A549 (cell line): ENCODE measurements around the gene SYCE3.

Source experiments
- CBX2 ChIP-seq: fragments of 200-600 bp; sonication (generic); IDR thresholded peaks from 2 replicates; pipeline ENCODE4 v1.6.1; 2016; ENCODE audit warnings: low read depth, mild to moderate bottlenecking, borderline replicate concordance
- CHD2 ChIP-seq: fragments of 150-350 bp; IDR thresholded peaks from 2 replicates; pipeline ENCODE4 v1.6.1; 2014; ENCODE audit warnings: low read length; ENCODE audit not compliant: partially characterized antibody
- CTCF ChIP-seq: fragments of >200 bp; sonication (Bioruptor Twin); formaldehyde crosslinking; IDR thresholded peaks from 3 replicates; pipeline ENCODE4 v1.5.1; 2016
- KDM1A ChIP-seq: fragments of 200-600 bp; sonication (generic); IDR thresholded peaks from 2 replicates; pipeline ENCODE4 v1.6.1; 2016; ENCODE audit warnings: low read depth, mild to moderate bottlenecking
- MAFK ChIP-seq: fragments of 450-650 bp; IDR thresholded peaks from 2 replicates; pipeline ENCODE4 v1.6.1; 2014; ENCODE audit not compliant: partially characterized antibody
- MAX ChIP-seq: IDR thresholded peaks from 2 replicates; pipeline ENCODE4 v1.6.1; 2012
- POLR2A ChIP-seq: IDR thresholded peaks from 2 replicates; pipeline ENCODE4 v1.6.1; 2012; ENCODE audit warnings: mild to moderate bottlenecking, low read length
- SMC3 ChIP-seq: fragments of >200 bp; sonication (Bioruptor Twin); formaldehyde crosslinking; IDR thresholded peaks from 3 replicates; pipeline ENCODE4 v1.6.1; 2018; ENCODE audit warnings: inconsistent platforms
- TP53 ChIP-seq: fragments of 250-450 bp; sonication (Bioruptor Pico); IDR thresholded peaks from 2 replicates; pipeline ENCODE4 v1.5.0; 2021; ENCODE audit warnings: mild to moderate bottlenecking, moderate library complexity
- USF2 ChIP-seq: fragments of 450-650 bp; IDR thresholded peaks from 2 replicates; pipeline ENCODE4 v1.6.1; 2014; ENCODE audit warnings: antibody characterized with exemption
- ZSCAN20 ChIP-seq: fragments of 250-450 bp; sonication (Bioruptor Pico); IDR thresholded peaks from 2 replicates; pipeline ENCODE4 v1.8.0; 2022; ENCODE audit warnings: mild to moderate bottlenecking, moderate library complexity

GRCh38 chr22:50507421-50507990 is 55.2 kb downstream of the SYCE3 start, which contains the start of gene LMF2:
- TF ChIP-seq CBX2 (no peak), CTCF (no peak), CHD2 (no peak), TP53 (CRISPR knock-in tag) (no peak), MAX (no peak), SMC3 (no peak), MAFK (no peak), USF2 (no peak), POLR2A (peak; percentile 67), ZSCAN20 (no peak), KDM1A (no peak)
